ENCODE measurements around the gene KRTAP21-2. TPM values are rescaled to one million over a fixed set of nuclear protein-coding genes. Genes with fewer than 3 reads are reported as not detected.

The KRTAP21-2 gene
- total RNA-seq, result not detected in 2 replicates
- polyA plus RNA-seq, result not detected in 2 replicates

- no peak within 1 kb of the TSS for H3K4me3 ChIP-seq
- TF ChIP-seq CTCF (IDR thresholded peaks at IDR 0.05; ENCODE audit: low read depth, low read length), result no peak
- H3K27me3 ChIP-seq, result no peaks in the 10 kb centered on the region
- DNase-seq (ENCODE audit: low read depth in 1 of 2, low spot score in 1 of 2), result no peak
- no peaks in the 10 kb centered on the region for H3K9me3 ChIP-seq (ENCODE audit: low read depth)
- H3K27ac ChIP-seq, result no peak within 1 kb of the TSS
- no peaks in the 10 kb centered on the region for H3K36me3 ChIP-seq
- no peaks in the 10 kb centered on the region for H3K4me1 ChIP-seq (ENCODE audit: low read depth)
These were observed at the start of gene KRTAP21-2 for GRCh38 chr21:30747159-30747558. Gene KRTAP21-2, minus strand, starts transcription at chr21:30747259. Its CDS starts 57 bp downstream, at chr21:30747202.

- Histone ChIP-seq H3K4me1 (ENCODE audit: low read depth) (no peaks in the 10 kb centered on the region), H3K4me3 (no peak overlapping the region), H3K36me3 (no peaks in the 10 kb centered on the region), H3K27ac (no peak overlapping the region), H3K9me3 (ENCODE audit: low read depth) (no peaks in the 10 kb centered on the region), H3K27me3 (no peaks in the 10 kb centered on the region)
- TF ChIP-seq CTCF (IDR thresholded peaks at IDR 0.05; ENCODE audit: low read depth, low read length), result no peak
- DNase-seq (ENCODE audit: low read depth in 1 of 2, low spot score in 1 of 2), result no peak
These were observed 46.7 kb upstream of the KRTAP21-2 start for GRCh38 chr21:30793581-30794314.

- Histone ChIP-seq H3K9me3 (ENCODE audit: low read depth) (no peaks in the 10 kb centered on the region), H3K27ac (no peak overlapping the region), H3K4me1 (ENCODE audit: low read depth) (no peaks in the 10 kb centered on the region), H3K36me3 (no peaks in the 10 kb centered on the region), H3K27me3 (no peaks in the 10 kb centered on the region), H3K4me3 (no peak overlapping the region)
- no peak for TF ChIP-seq CTCF (IDR thresholded peaks at IDR 0.05; ENCODE audit: low read depth, low read length)
- no peak for DNase-seq (ENCODE audit: low read depth in 1 of 2, low spot score in 1 of 2)
These were observed 32.2 kb upstream of the KRTAP21-2 start for GRCh38 chr21:30779249-30779648.

- H3K27me3 ChIP-seq, result no peaks in the 10 kb centered on the region
- H3K4me1 ChIP-seq (ENCODE audit: low read depth), result no peaks in the 10 kb centered on the region
- no peak overlapping the region for H3K4me3 ChIP-seq
- H3K9me3 ChIP-seq (ENCODE audit: low read depth), result no peaks in the 10 kb centered on the region
- H3K27ac ChIP-seq, result no peak overlapping the region
- no peak for DNase-seq (ENCODE audit: low read depth in 1 of 2, low spot score in 1 of 2)
- H3K36me3 ChIP-seq, result no peaks in the 10 kb centered on the region
- TF ChIP-seq CTCF (IDR thresholded peaks at IDR 0.05; ENCODE audit: low read depth, low read length), result no peak
These were observed 22.8 kb upstream of the KRTAP21-2 start for GRCh38 chr21:30769724-30770431.

- Histone ChIP-seq H3K27me3 (no peaks in the 10 kb centered on the region), H3K27ac (no peak overlapping the region)
These were observed 13.7 kb upstream of the KRTAP21-2 start for GRCh38 chr21:30760776-30761175.

More at GRCh38 chr21:30760776-30761175, 13.7 kb upstream of the KRTAP21-2 start:
- Histone ChIP-seq H3K36me3 (no peaks in the 10 kb centered on the region), H3K4me3 (no peak overlapping the region), H3K9me3 (ENCODE audit: low read depth) (no peaks in the 10 kb centered on the region), H3K4me1 (ENCODE audit: low read depth) (no peaks in the 10 kb centered on the region)
- DNase-seq (ENCODE audit: low read depth in 1 of 2, low spot score in 1 of 2), result no peak
- TF ChIP-seq CTCF (IDR thresholded peaks at IDR 0.05; ENCODE audit: low read depth, low read length), result no peak

Measured in cardiac muscle cell (in vitro differentiated cells and primary cell).